ENCODE data around the gene CDH13. TPM values are rescaled to one million over a fixed set of nuclear protein-coding genes. Genes with fewer than 3 reads are reported as not detected.

The CDH13 gene
- total and polyA plus RNA-seq, 2 donors (not counting 3 experiments of a cell fraction or from before 2014, with no cell fraction given): 96.6 to 124 TPM

- Histone ChIP-seq H3K4me3 (replicated peaks in 1 of 3; ENCODE audit: insufficient read depth in 1 of 3, low read depth in 1 of 3, low read length in 3 of 3) (no peak overlapping the region), H4K20me1 (replicated peaks; ENCODE audit: control insufficient read depth, extremely low read depth, insufficient read depth, low read length) (no peaks in the 10 kb centered on the region), H3K27me3 (ENCODE audit: control insufficient read depth in 2 of 2, insufficient read depth in 2 of 2, low read length in 2 of 2) (no peaks in the 10 kb centered on the region), H3K79me2 (ENCODE audit: control insufficient read depth, insufficient read depth, low read length) (no peaks in the 10 kb centered on the region), H3K27ac (ENCODE audit: insufficient read depth, low read depth, low read length) (no peak overlapping the region), H3K4me1 (ENCODE audit: control insufficient read depth, extremely low read depth, insufficient read depth, low read length) (no peaks in the 10 kb centered on the region), H3K9me1 (replicated peaks; ENCODE audit: control insufficient read depth, extremely low read depth, insufficient read depth, low read length) (no peaks in the 10 kb centered on the region), H3K9ac (replicated peaks; ENCODE audit: extremely low read depth, insufficient read depth, low read length) (no peak overlapping the region), H3K4me2 (ENCODE audit: insufficient read depth, low read length) (no peak overlapping the region), H3K9me3 (replicated peaks; ENCODE audit: control insufficient read depth, insufficient read depth, low read length) (no peaks in the 10 kb centered on the region), H2AFZ (ENCODE audit: low read depth, low read length) (no peak overlapping the region), H3K36me3 (ENCODE audit: control insufficient read depth in 2 of 2, extremely low read depth in 1 of 2, insufficient read depth in 2 of 2, low read length in 2 of 2) (no peaks in the 10 kb centered on the region)
- dilution Hi-C loops (cut with MboI; ENCODE audit: extremely low pct_ligation_motif_present, low sequenced_read_pairs) (no loop called here), intact Hi-C loops (cut with micrococcal nuclease) (no loop called here)
- BruUV-seq (replicated peaks): no TSS peak
- TF ChIP-seq GATA2 (IDR thresholded peaks at IDR 0.05; ENCODE audit: insufficient read depth, insufficient read length, low read depth, low read length): no peak
- TF ChIP-seq CTCF (IDR thresholded peaks at IDR 0.05; ENCODE audit: extremely low read depth in 1 of 2, insufficient read depth in 1 of 2, low read depth in 1 of 2, low read length in 2 of 2): no peak
- DNase-seq (ENCODE audit: low read depth, low spot score): no peak
- ChIA-PET CTCF (no interaction called here), POLR2A (no interaction called here)
- FAIRE-seq: no peak
Measured at GRCh38 chr16:83676086-83676485, 1049.3 kb downstream of the CDH13 start.

- Histone ChIP-seq H3K9me3 (replicated peaks; ENCODE audit: control insufficient read depth, insufficient read depth, low read length) (no peaks in the 10 kb centered on the region), H3K4me2 (ENCODE audit: insufficient read depth, low read length) (no peak overlapping the region), H3K27ac (ENCODE audit: insufficient read depth, low read depth, low read length) (no peak overlapping the region), H3K79me2 (ENCODE audit: control insufficient read depth, insufficient read depth, low read length) (no peaks in the 10 kb centered on the region), H3K4me3 (replicated peaks in 1 of 3; ENCODE audit: insufficient read depth in 1 of 3, low read depth in 1 of 3, low read length in 3 of 3) (no peak overlapping the region), H2AFZ (ENCODE audit: low read depth, low read length) (no peak overlapping the region), H3K36me3 (ENCODE audit: control insufficient read depth in 2 of 2, extremely low read depth in 1 of 2, insufficient read depth in 2 of 2, low read length in 2 of 2) (no peaks in the 10 kb centered on the region), H3K4me1 (ENCODE audit: control insufficient read depth, extremely low read depth, insufficient read depth, low read length) (no peaks in the 10 kb centered on the region), H3K27me3 (ENCODE audit: control insufficient read depth in 2 of 2, insufficient read depth in 2 of 2, low read length in 2 of 2) (no peaks in the 10 kb centered on the region), H3K9me1 (replicated peaks; ENCODE audit: control insufficient read depth, extremely low read depth, insufficient read depth, low read length) (no peaks in the 10 kb centered on the region), H3K9ac (replicated peaks; ENCODE audit: extremely low read depth, insufficient read depth, low read length) (no peak overlapping the region), H4K20me1 (replicated peaks; ENCODE audit: control insufficient read depth, extremely low read depth, insufficient read depth, low read length) (no peaks in the 10 kb centered on the region)
- dilution Hi-C loops (cut with MboI; ENCODE audit: extremely low pct_ligation_motif_present, low sequenced_read_pairs) (no loop called here), intact Hi-C loops (cut with micrococcal nuclease) (no loop called here)
- TF ChIP-seq EZH2 (IDR thresholded peaks at IDR 0.05; ENCODE audit: borderline replicate concordance, low read depth, low read length, severe bottlenecking): no peak
- no peak for TF ChIP-seq MYC (IDR thresholded peaks at IDR 0.05; ENCODE audit: low read depth, low read length)
- TF ChIP-seq POLR2A (IDR thresholded peaks at IDR 0.05; ENCODE audit: low read depth, low read length): no peak
- TF ChIP-seq JUN (IDR thresholded peaks at IDR 0.05; ENCODE audit: borderline replicate concordance, insufficient read depth, insufficient read length, low read depth): no peak
- no peak for TF ChIP-seq CTCF (IDR thresholded peaks at IDR 0.05; ENCODE audit: extremely low read depth in 1 of 2, insufficient read depth in 1 of 2, low read depth in 1 of 2, low read length in 2 of 2)
- no peak for TF ChIP-seq GATA2 (IDR thresholded peaks at IDR 0.05; ENCODE audit: insufficient read depth, insufficient read length, low read depth, low read length)
- no peak for TF ChIP-seq FOS (IDR thresholded peaks at IDR 0.05; ENCODE audit: borderline replicate concordance, insufficient read depth, low read length)
- no peak for TF ChIP-seq MAX (IDR thresholded peaks at IDR 0.05; ENCODE audit: insufficient read depth, insufficient read length)
- TF ChIP-seq POLR2AphosphoS5 (IDR thresholded peaks at IDR 0.05; ENCODE audit: insufficient read depth, low read depth, low read length): no peak
- ChIA-PET CTCF (no interaction called here), POLR2A (no interaction called here)
- no peak for FAIRE-seq
- no TSS peak for BruUV-seq (replicated peaks)
- DNase-seq (ENCODE audit: low read depth, low spot score): no peak
Measured at GRCh38 chr16:83680980-83681379, 1054.2 kb downstream of the CDH13 start.

Measured in endothelial cell of umbilical vein (primary cell).